Panc1 (cell line): ENCODE data around the gene CORO2A. TPM values are rescaled to one million over a fixed set of nuclear protein-coding genes. Genes with fewer than 3 reads are reported as not detected.

Experiments
- ATAC-seq: fragments of 200-7000 bp; cut with Tn5 transposase; 2 replicates; pipeline ENCODE4 v1.9.1; 2020; ENCODE audit warnings: mild to moderate bottlenecking, moderate library complexity
- BruUV-seq: library from RNA; stranded (reverse); fragments of 400-500 nt; replicated peaks from 2 replicates; lab custom pipeline; 2021; lab: Mats Ljungman, UMichigan
- CTCF ChIA-PET: fragments of 300-600 bp; sonication (Branson Sonifier 250); formaldehyde crosslinking; loops from one replicate; lab custom pipeline; 2022; ENCODE audit warnings: antibody characterized with exemption; lab: Charles Lee
- POLR2A ChIA-PET: fragments of 300-600 bp; sonication (Branson Sonifier 250); formaldehyde crosslinking; loops from one replicate; lab custom pipeline; 2022; ENCODE audit warnings: antibody characterized with exemption; lab: Charles Lee
- DNase-seq: peaks from one replicate; pipeline ENCODE4 v3.0.0-alpha.2; 2010; ENCODE audit warnings: low read depth, low spot score
- H3K27ac ChIP-seq: 2 replicates; pipeline ENCODE4 v1.5.1; 2011; ENCODE audit warnings: mild to moderate bottlenecking, low read length, inconsistent platforms
- H3K27me3 ChIP-seq: fragments of 200-500 bp; sonication (Bioruptor generic); 2 replicates; pipeline ENCODE4 v1.6.0; 2014; ENCODE audit warnings: low read length, inconsistent platforms; ENCODE audit not compliant: control insufficient read depth, insufficient read depth
- H3K36me3 ChIP-seq: fragments of 200-500 bp; sonication (Bioruptor generic); 2 replicates; pipeline ENCODE4 v1.5.1; 2014; ENCODE audit warnings: inconsistent platforms, mild to moderate bottlenecking, low read length, moderate library complexity; ENCODE audit not compliant: control insufficient read depth, insufficient read depth
- H3K4me1 ChIP-seq: 2 replicates; pipeline ENCODE4 v1.5.1; 2011; ENCODE audit warnings: inconsistent platforms, mild to moderate bottlenecking, low read length, moderate library complexity; ENCODE audit not compliant: control insufficient read depth, insufficient read depth
- H3K4me3 ChIP-seq, 2 experiments: 2 replicates each; pipeline ENCODE4 v1.5.1; 2011 to 2012; ENCODE audit warnings: low read depth in 2 of 2, low read length in 2 of 2, mild to moderate bottlenecking in 2 of 2, inconsistent platforms in 1 of 2, moderate library complexity in 1 of 2
- H3K9me3 ChIP-seq: fragments of 200-500 bp; sonication (Bioruptor generic); 2 replicates; pipeline ENCODE4 v1.5.1; 2014; ENCODE audit warnings: low read depth, mild to moderate bottlenecking, inconsistent platforms, low read length, moderate library complexity; ENCODE audit not compliant: control insufficient read depth, insufficient read depth
- POLR2AphosphoS5 ChIP-seq: IDR thresholded peaks from 2 replicates; pipeline ENCODE4 v1.6.1; 2012; ENCODE audit warnings: mild to moderate bottlenecking, low read depth, low read length, moderate library complexity
- SIN3A ChIP-seq: IDR thresholded peaks from 2 replicates; pipeline ENCODE4 v1.6.1; 2012; ENCODE audit warnings: low read depth, mild to moderate bottlenecking, low read length, moderate library complexity, borderline replicate concordance; ENCODE audit not compliant: insufficient read depth
- TCF7L2 ChIP-seq: IDR thresholded peaks from 2 replicates; pipeline ENCODE4 v1.6.1; 2011; ENCODE audit warnings: mild to moderate bottlenecking, low read depth, low read length, inconsistent platforms
- in situ Hi-C: cut with HindIII; loops from 2 replicates; pipeline ENCODE4 v1.10.0; 2016; ENCODE audit warnings: low sequenced_read_pairs, low pct_unique_long_range_greater_than_20kb
- intact Hi-C: fragments of 100-400 bp; cut with micrococcal nuclease; formaldehyde crosslinking; loops from one replicate; pipeline ENCODE4 v1.10.0; 2022; ENCODE audit not compliant: unreplicated experiment
- total RNA-seq: library from RNA; stranded (reverse); gene quantifications from one replicate; pipeline ENCODE4 v1.2.1, GENCODE V29; 2021; ENCODE audit not compliant: unreplicated experiment
- TF ChIP-seq, protein P1 (sequence below): fragments of 450-650 bp; IDR thresholded peaks from 2 replicates; pipeline ENCODE4 v1.5.1; 2017; ENCODE audit warnings: mild to moderate bottlenecking
- TF ChIP-seq, protein P2 (sequence below), 2 experiments: IDR thresholded peaks; 2 replicates each; pipeline ENCODE4 v1.6.1; 2011 to 2012; ENCODE audit warnings: low read depth in 2 of 2, control low read depth in 1 of 2, low read length in 1 of 2, mild to moderate bottlenecking in 1 of 2, moderate library complexity in 1 of 2; ENCODE audit not compliant: insufficient read depth in 1 of 2

CORO2A gene
- total RNA-seq, 1 experiment from 2014 or later = 2.0 TPM

GRCh38 chr9:98203153-98203552 is 10.7 kb upstream of the CORO2A start:
- no peak for DNase-seq
- ChIA-PET CTCF (no interaction called here), POLR2A (no interaction called here)
- TF ChIP-seq, protein P1, sequence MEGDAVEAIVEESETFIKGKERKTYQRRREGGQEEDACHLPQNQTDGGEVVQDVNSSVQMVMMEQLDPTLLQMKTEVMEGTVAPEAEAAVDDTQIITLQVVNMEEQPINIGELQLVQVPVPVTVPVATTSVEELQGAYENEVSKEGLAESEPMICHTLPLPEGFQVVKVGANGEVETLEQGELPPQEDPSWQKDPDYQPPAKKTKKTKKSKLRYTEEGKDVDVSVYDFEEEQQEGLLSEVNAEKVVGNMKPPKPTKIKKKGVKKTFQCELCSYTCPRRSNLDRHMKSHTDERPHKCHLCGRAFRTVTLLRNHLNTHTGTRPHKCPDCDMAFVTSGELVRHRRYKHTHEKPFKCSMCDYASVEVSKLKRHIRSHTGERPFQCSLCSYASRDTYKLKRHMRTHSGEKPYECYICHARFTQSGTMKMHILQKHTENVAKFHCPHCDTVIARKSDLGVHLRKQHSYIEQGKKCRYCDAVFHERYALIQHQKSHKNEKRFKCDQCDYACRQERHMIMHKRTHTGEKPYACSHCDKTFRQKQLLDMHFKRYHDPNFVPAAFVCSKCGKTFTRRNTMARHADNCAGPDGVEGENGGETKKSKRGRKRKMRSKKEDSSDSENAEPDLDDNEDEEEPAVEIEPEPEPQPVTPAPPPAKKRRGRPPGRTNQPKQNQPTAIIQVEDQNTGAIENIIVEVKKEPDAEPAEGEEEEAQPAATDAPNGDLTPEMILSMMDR = no peak
- TF ChIP-seq TCF7L2 (no peak), POLR2AphosphoS5 (no peak), SIN3A (no peak)
- TF ChIP-seq, protein P2, sequence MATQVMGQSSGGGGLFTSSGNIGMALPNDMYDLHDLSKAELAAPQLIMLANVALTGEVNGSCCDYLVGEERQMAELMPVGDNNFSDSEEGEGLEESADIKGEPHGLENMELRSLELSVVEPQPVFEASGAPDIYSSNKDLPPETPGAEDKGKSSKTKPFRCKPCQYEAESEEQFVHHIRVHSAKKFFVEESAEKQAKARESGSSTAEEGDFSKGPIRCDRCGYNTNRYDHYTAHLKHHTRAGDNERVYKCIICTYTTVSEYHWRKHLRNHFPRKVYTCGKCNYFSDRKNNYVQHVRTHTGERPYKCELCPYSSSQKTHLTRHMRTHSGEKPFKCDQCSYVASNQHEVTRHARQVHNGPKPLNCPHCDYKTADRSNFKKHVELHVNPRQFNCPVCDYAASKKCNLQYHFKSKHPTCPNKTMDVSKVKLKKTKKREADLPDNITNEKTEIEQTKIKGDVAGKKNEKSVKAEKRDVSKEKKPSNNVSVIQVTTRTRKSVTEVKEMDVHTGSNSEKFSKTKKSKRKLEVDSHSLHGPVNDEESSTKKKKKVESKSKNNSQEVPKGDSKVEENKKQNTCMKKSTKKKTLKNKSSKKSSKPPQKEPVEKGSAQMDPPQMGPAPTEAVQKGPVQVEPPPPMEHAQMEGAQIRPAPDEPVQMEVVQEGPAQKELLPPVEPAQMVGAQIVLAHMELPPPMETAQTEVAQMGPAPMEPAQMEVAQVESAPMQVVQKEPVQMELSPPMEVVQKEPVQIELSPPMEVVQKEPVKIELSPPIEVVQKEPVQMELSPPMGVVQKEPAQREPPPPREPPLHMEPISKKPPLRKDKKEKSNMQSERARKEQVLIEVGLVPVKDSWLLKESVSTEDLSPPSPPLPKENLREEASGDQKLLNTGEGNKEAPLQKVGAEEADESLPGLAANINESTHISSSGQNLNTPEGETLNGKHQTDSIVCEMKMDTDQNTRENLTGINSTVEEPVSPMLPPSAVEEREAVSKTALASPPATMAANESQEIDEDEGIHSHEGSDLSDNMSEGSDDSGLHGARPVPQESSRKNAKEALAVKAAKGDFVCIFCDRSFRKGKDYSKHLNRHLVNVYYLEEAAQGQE (IDR thresholded peaks at IDR 0.05; ENCODE audit: insufficient read depth in 1 of 2, low read depth in 2 of 2, low read length in 1 of 2) = no peak
- no peak overlapping the region for H3K27ac ChIP-seq
- no peak for ATAC-seq
- H3K36me3 ChIP-seq = no peaks in the 10 kb centered on the region
- no TSS peak for BruUV-seq
- no peak overlapping the region for H3K4me3 ChIP-seq
- no peaks in the 10 kb centered on the region for H3K4me1 ChIP-seq
- no peaks in the 10 kb centered on the region for H3K9me3 ChIP-seq
- intact Hi-C loops (no loop called here), in situ Hi-C loops (no loop called here)
- no peaks in the 10 kb centered on the region for H3K27me3 ChIP-seq

DNA sequence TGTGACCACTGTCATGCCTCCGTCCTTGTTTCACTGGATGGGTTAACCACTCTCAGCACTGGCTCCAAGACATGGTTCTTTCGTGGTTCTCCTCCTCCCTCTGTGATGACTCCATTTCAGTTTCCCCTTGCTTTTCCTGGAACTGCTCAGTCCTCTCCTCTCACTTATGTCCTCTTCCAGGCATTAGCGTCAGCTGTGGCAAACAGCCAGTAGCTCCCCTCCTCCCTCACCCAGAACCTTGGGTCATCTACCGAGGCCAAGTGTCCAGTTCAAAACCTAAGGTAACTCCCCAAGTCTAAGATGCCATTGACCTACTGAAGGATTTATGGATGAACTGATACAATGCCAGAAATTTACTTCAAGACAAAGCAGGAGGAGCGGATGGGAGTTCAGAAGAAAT is 9.8 kb upstream of the CORO2A start:
- CTCF ChIA-PET = no interaction called here

More for the DNA sequence above, 9.8 kb upstream of the CORO2A start:
- H3K27me3 ChIP-seq = no peaks in the 10 kb centered on the region
- ATAC-seq = no peak
- no TSS peak for BruUV-seq
- H3K36me3 ChIP-seq = no peaks in the 10 kb centered on the region
- no peaks in the 10 kb centered on the region for H3K4me1 ChIP-seq
- intact Hi-C loops (no loop called here), in situ Hi-C loops (no loop called here)
- no peak for DNase-seq
- H3K9me3 ChIP-seq = no peaks in the 10 kb centered on the region
- POLR2A ChIA-PET = no interaction called here
- no peak for TF ChIP-seq SIN3A
- no peak for TF ChIP-seq POLR2AphosphoS5
- TF ChIP-seq, protein P2 (IDR thresholded peaks at IDR 0.05; ENCODE audit: insufficient read depth in 1 of 2, low read depth in 2 of 2, low read length in 1 of 2) = no peak
- TF ChIP-seq TCF7L2 = no peak
- TF ChIP-seq, protein P1 = no peak
- no peak overlapping the region for H3K27ac ChIP-seq
- H3K4me3 ChIP-seq = no peak overlapping the region
